BJ (cell line): ENCODE results near the gene SPRED3. TPM values are rescaled to one million over a fixed set of nuclear protein-coding genes. Genes with fewer than 3 reads are reported as not detected.

Experiments
- CTCF ChIA-PET: fragments of 350-600 bp; formaldehyde crosslinking; extraction: SDS; loops from one replicate; lab custom pipeline; 2021; ENCODE audit warnings: antibody characterized with exemption, inconsistent platforms; lab: Yijun Ruan, JAX
- POLR2A ChIA-PET: fragments of 300-600 bp; sonication (Branson Sonifier 250); formaldehyde crosslinking; extraction: SDS; loops from one replicate; lab custom pipeline; 2021; ENCODE audit warnings: antibody characterized with exemption; lab: Charles Lee
- DNase-seq: peaks from one replicate; pipeline ENCODE4 v3.0.0-alpha.2; 2011; ENCODE audit warnings: low read depth
- H3K27me3 ChIP-seq: 2 replicates; pipeline ENCODE4 v1.6.0; 2011; ENCODE audit warnings: low read length; ENCODE audit not compliant: control insufficient read depth, insufficient read depth
- H3K36me3 ChIP-seq: 2 replicates; pipeline ENCODE4 v1.5.1; 2011; ENCODE audit warnings: low read length; ENCODE audit not compliant: control insufficient read depth, insufficient read depth
- H3K4me3 ChIP-seq: 2 replicates; pipeline ENCODE4 v1.5.1; 2011; ENCODE audit warnings: low read depth, mild to moderate bottlenecking, control low read depth, low read length
- CTCF ChIP-seq: IDR thresholded peaks from 2 replicates; pipeline ENCODE4 v1.5.1; 2011; ENCODE audit warnings: low read depth, mild to moderate bottlenecking, control low read depth, inconsistent platforms, low read length, moderate library complexity; ENCODE audit not compliant: insufficient read depth
- polyA plus RNA-seq: library from polyadenylated mRNA; depleted of rRNA; stranded (reverse); fragments of >200 nt; gene quantifications from 2 replicates; pipeline ENCODE4 v1.2.3, GENCODE V29; 2011

SPRED3 gene
- polyA plus RNA-seq, 1 experiment, result 5.9 TPM

DNA sequence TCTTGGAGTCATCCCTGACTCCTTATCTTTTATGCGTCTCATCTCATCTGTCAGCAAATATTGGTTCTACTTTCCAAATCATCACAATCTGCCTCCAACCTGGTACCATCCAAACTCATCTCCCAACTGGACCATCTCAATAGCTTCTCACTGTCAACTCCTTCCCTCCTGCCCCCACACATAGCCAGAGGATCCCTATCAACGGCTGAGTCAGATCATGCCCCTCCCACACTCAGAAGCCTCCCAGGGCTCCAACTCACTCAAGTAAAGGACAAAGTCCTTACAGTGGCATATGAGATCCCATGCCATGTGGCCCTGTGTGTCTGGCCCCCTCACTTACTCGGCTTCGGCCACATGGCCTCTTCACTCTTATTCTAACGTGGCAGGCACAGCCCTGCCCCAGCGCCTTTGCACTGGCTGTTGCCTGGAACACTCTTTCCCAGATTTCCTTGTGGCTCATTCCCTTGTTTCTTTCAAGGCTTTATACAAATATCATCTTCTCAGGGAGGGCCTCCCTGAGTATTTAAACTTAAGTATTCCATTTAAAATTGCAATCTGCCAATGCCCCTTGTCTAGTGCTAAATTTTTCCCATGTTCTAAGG is 4.3 kb downstream of the SPRED3 start:
- Histone ChIP-seq H3K36me3 (peaks cover 10% of the 10 kb centered on the region), H3K27me3 (no peaks in the 10 kb centered on the region), H3K4me3 (no peak overlapping the region)
- DNase-seq, result no peak
- POLR2A ChIA-PET, result no interaction called here
- no peak for TF ChIP-seq CTCF
- CTCF ChIA-PET, result interaction anchor here (4.2 kb wide), 1 partner anchor 10 kb away, joined by 20 read pairs; the partner anchor contains the start of gene FAM98C

- no peak overlapping the region for H3K4me3 ChIP-seq
- H3K36me3 ChIP-seq, result peaks cover 10% of the 10 kb centered on the region
- ChIA-PET CTCF (interaction anchor here (4.2 kb wide), 1 partner anchor 8 kb away, joined by 20 read pairs; the partner anchor contains the start of gene FAM98C), POLR2A (no interaction called here)
- no peak for TF ChIP-seq CTCF
- H3K27me3 ChIP-seq, result no peaks in the 10 kb centered on the region
- DNase-seq, result no peak
Measured at GRCh38 chr19:38394488-38394887, 6.0 kb downstream of the SPRED3 start.

- Histone ChIP-seq H3K4me3 (no peak overlapping the region), H3K36me3 (peaks cover 10% of the 10 kb centered on the region), H3K27me3 (no peaks in the 10 kb centered on the region)
- no peak for DNase-seq
- POLR2A ChIA-PET, result no interaction called here
- no peak for TF ChIP-seq CTCF
- CTCF ChIA-PET, result no interaction called here
Measured at GRCh38 chr19:38395381-38396114, 7.1 kb downstream of the SPRED3 start.

DNA sequence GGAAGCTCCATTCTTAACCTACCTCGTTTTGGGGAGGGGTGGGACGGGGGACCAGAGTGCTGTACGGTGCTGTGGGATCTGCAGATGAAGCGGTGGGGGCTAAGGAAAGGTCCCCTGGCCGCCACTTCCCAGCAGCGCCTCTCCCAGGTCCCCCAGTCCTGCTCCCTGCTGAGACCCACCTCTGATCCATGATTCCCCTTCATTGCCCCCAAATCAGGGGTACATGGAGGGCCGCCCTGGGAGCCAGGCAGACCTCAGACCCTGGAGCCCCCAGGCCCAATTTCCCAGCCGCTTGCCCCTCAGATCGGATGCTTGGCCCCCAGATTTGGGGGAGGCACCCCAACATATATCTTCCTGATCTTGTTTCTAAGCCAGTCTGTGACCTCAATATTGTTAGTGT is 10.6 kb downstream of the SPRED3 start:
- Histone ChIP-seq H3K27me3 (no peaks in the 10 kb centered on the region), H3K4me3 (no peak overlapping the region), H3K36me3 (peaks cover 2% of the 10 kb centered on the region)
- CTCF ChIA-PET, result no interaction called here
- POLR2A ChIA-PET, result no interaction called here
- no peak for DNase-seq
- no peak for TF ChIP-seq CTCF

- Histone ChIP-seq H3K27me3 (no peaks in the 10 kb centered on the region), H3K4me3 (no peak overlapping the region), H3K36me3 (no peaks in the 10 kb centered on the region; the same call in 1 of the 2 replicates)
- CTCF ChIA-PET, result interaction anchor here (0.8 kb wide), 1 partner anchor 236 kb away, joined by 4 read pairs; no protein-coding TSS in a partner anchor
- no peak for TF ChIP-seq CTCF
- POLR2A ChIA-PET, result no interaction called here
- no peak for DNase-seq
Measured at GRCh38 chr19:38399537-38399936, 11.0 kb downstream of the SPRED3 start.
